Fibroblast of lung (primary cell): ENCODE measurements around the gene TMEM255B. TPM values are rescaled to one million over a fixed set of nuclear protein-coding genes. Genes with fewer than 3 reads are reported as not detected.

Experiments used
- DNase-seq, 2 donors: peaks; one replicate each; pipeline versions ENCODE4 v3.0.0 to v3.0.0-alpha.2; 2010; ENCODE audit warnings: low read depth in 2 of 2
- H2AFZ ChIP-seq: 2 replicates; pipeline ENCODE4 v1.5.1; 2012; ENCODE audit warnings: low read length, control low read depth, inconsistent platforms
- H3K27ac ChIP-seq: 2 replicates; pipeline ENCODE4 v1.5.1; 2011; ENCODE audit warnings: low read length, control low read depth; ENCODE audit not compliant: insufficient read depth
- H3K27me3 ChIP-seq: 2 replicates; pipeline ENCODE4 v1.5.1; 2011; ENCODE audit warnings: mild to moderate bottlenecking, low read length; ENCODE audit not compliant: control insufficient read depth, insufficient read depth
- H3K36me3 ChIP-seq: 2 replicates; pipeline ENCODE4 v1.5.1; 2011; ENCODE audit warnings: low read length; ENCODE audit not compliant: control insufficient read depth, insufficient read depth
- H3K4me1 ChIP-seq: 2 replicates; pipeline ENCODE4 v1.5.1; 2011; ENCODE audit warnings: low read length; ENCODE audit not compliant: control insufficient read depth, insufficient read depth; ENCODE audit errors: extremely low read depth
- H3K4me2 ChIP-seq: 2 replicates; pipeline ENCODE4 v1.5.1; 2011; ENCODE audit warnings: low read length, control low read depth; ENCODE audit not compliant: insufficient read depth; ENCODE audit errors: extremely low read depth
- H3K4me3 ChIP-seq, 4 experiments: fragments of 200-600 bp in 1 of 4; sonication (generic) in 1 of 4; replicated peaks in 1 of 4; 2 replicates each; pipeline ENCODE4 v1.5.1; 2011 to 2016; ENCODE audit warnings: low read length in 4 of 4, low read depth in 3 of 4, mild to moderate bottlenecking in 3 of 4, control low read depth in 2 of 4, inconsistent platforms in 1 of 4, mixed read lengths in 1 of 4; ENCODE audit not compliant: insufficient read depth in 1 of 4; ENCODE audit errors: control extremely low read depth in 1 of 4
- H3K79me2 ChIP-seq: 2 replicates; pipeline ENCODE4 v1.5.1; 2012; ENCODE audit warnings: mild to moderate bottlenecking, low read length, inconsistent platforms; ENCODE audit not compliant: control insufficient read depth, insufficient read depth
- H3K9ac ChIP-seq: 2 replicates; pipeline ENCODE4 v1.5.1; 2011; ENCODE audit warnings: mild to moderate bottlenecking, low read length, control low read depth; ENCODE audit not compliant: insufficient read depth
- H3K9me3 ChIP-seq: 2 replicates; pipeline ENCODE4 v1.5.1; 2012; ENCODE audit warnings: low read depth, low read length; ENCODE audit not compliant: control insufficient read depth, insufficient read depth
- H4K20me1 ChIP-seq: 2 replicates; pipeline ENCODE4 v1.5.1; 2011; ENCODE audit warnings: low read length; ENCODE audit not compliant: control insufficient read depth, insufficient read depth; ENCODE audit errors: extremely low read depth
- CTCF ChIP-seq, 2 donors: IDR thresholded peaks in 1 of 2; conservative IDR thresholded peaks in 1 of 2; 1 replicate in 1 of 2; 2 replicates in 1 of 2; pipeline ENCODE4 v1.5.1; 2011 to 2012; ENCODE audit warnings: low read length in 2 of 2, control low read depth in 1 of 2, inconsistent platforms in 1 of 2, low read depth in 1 of 2, mild to moderate bottlenecking in 1 of 2
- EZH2 ChIP-seq: IDR thresholded peaks from 2 replicates; pipeline ENCODE4 v1.5.1; 2012; ENCODE audit warnings: low read length, control low read depth, mild to moderate bottlenecking; ENCODE audit errors: missing control alignments
- polyA plus RNA-seq, 2 donors: library from polyadenylated mRNA; depleted of rRNA in 1 of 2; stranded (reverse) in 1 of 2; unstranded in 1 of 2; fragments of >200 nt; gene quantifications; 2 replicates each; pipeline ENCODE4 v1.2.1, GENCODE V29; 2011 to 2012; ENCODE audit warnings: missing spikeins in 1 of 2
- total RNA-seq: library from RNA; depleted of rRNA; stranded (reverse); fragments of >200 nt; gene quantifications from 2 replicates; pipeline ENCODE4 v1.2.1, GENCODE V29; 2014

The TMEM255B gene
- total and polyA plus RNA-seq, 2 donors (not counting 1 experiment from before 2014, with no cell fraction given), result 2.4 to 10.4 TPM

GRCh38 chr13:113763961-113764792 is 5.2 kb downstream of the TMEM255B start:
- Histone ChIP-seq H3K9me3 (no peaks in the 10 kb centered on the region), H4K20me1 (no peaks in the 10 kb centered on the region), H3K27me3 (peaks cover 3% of the 10 kb centered on the region), H3K36me3 (no peaks in the 10 kb centered on the region), H2AFZ (no peak overlapping the region), H3K4me3 (no peak overlapping the region), H3K4me2 (no peak overlapping the region), H3K79me2 (no peaks in the 10 kb centered on the region), H3K27ac (no peak overlapping the region), H3K9ac (no peak overlapping the region), H3K4me1 (no peaks in the 10 kb centered on the region)
- TF ChIP-seq EZH2 (no peak), CTCF (conservative IDR thresholded peaks at IDR 0.05 in 1 of 2, IDR thresholded peaks at IDR 0.05 in 1 of 2; ENCODE audit: low read depth in 1 of 2, low read length in 2 of 2) (no peak)
- DNase-seq, result no peak

DNA sequence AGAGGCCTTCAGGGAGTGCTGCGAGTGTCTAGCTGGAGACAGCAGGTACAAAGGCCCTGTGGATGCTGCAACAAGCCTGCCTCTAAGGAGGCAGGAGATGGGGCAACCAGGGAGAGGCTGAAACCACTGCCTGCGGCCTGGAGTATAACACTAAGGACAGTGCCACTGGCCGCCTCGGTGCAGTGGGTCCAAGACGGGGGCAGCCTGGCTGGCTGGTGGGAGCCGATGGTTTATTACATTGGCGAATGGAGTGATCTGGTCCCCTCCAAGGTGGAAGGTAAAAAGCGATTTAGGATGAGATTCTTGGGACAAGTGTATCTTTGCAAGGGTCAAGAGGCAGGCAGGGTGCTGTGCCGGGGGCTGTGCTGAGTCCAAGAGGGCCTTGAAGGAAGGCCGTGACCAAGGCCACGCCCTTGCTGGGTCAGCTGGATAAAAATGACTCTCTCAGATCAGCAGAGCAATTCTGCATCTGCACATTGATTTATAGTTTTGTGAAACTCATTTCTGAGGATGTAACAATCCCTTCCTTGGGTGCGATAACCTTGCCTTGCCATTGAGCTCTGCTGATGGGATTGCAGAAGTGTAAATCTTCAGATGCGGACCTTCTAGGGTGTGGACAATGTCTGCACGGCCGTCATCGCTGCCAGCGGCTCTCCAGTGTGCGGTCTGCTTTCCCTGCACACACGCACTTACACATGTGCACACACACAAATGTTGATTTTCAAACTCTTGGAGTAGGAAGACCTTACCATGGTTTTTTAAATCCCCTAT is 6.0 kb downstream of the TMEM255B start:
- Histone ChIP-seq H3K27me3 (peaks cover 3% of the 10 kb centered on the region), H3K4me2 (no peak overlapping the region), H3K36me3 (no peaks in the 10 kb centered on the region), H3K9ac (no peak overlapping the region), H3K79me2 (no peaks in the 10 kb centered on the region), H4K20me1 (no peaks in the 10 kb centered on the region), H3K4me3 (no peak overlapping the region), H3K9me3 (no peaks in the 10 kb centered on the region), H3K27ac (no peak overlapping the region), H2AFZ (no peak overlapping the region), H3K4me1 (no peaks in the 10 kb centered on the region)
- TF ChIP-seq CTCF (conservative IDR thresholded peaks at IDR 0.05 in 1 of 2, IDR thresholded peaks at IDR 0.05 in 1 of 2; ENCODE audit: low read depth in 1 of 2, low read length in 2 of 2) (no peak), EZH2 (no peak)
- no peak for DNase-seq

DNA sequence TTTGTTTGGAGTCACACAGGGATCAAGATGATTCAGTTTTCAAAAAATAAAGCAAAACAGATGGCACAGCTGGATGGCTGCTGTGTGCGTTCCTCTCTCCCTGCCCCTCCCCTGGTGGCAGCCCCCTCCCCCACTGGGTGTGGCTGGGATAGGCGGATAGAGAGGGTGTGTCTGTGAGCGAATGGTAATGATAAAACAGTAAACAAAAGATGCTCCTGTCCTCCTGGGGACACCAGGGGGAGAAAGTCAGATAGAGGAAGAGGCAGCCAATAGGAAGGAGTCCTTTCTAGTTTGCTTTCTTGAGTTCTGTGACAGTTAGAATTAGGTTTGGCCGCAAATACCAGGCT is 6.5 kb downstream of the TMEM255B start:
- Histone ChIP-seq H3K9me3 (no peaks in the 10 kb centered on the region), H3K4me2 (no peak overlapping the region), H3K27me3 (peaks cover 3% of the 10 kb centered on the region), H3K79me2 (no peaks in the 10 kb centered on the region), H3K4me3 (no peak overlapping the region), H3K9ac (no peak overlapping the region), H2AFZ (no peak overlapping the region), H3K27ac (no peak overlapping the region), H4K20me1 (no peaks in the 10 kb centered on the region), H3K36me3 (no peaks in the 10 kb centered on the region), H3K4me1 (no peaks in the 10 kb centered on the region)
- TF ChIP-seq EZH2 (no peak), CTCF (conservative IDR thresholded peaks at IDR 0.05 in 1 of 2, IDR thresholded peaks at IDR 0.05 in 1 of 2; ENCODE audit: low read depth in 1 of 2, low read length in 2 of 2) (no peak)
- DNase-seq, result no peak
